Glomerular endothelial cell (primary cell): ENCODE results near the gene OR2AE1. TPM values are rescaled to one million over a fixed set of nuclear protein-coding genes. Genes with fewer than 3 reads are reported as not detected.

Source experiments
- DNase-seq: peaks from one replicate; pipeline ENCODE4 v3.0.0-alpha.2; 2011; ENCODE audit warnings: low read depth, low spot score; ENCODE audit errors: extremely low read depth
- total RNA-seq: library from RNA; depleted of rRNA; stranded (reverse); fragments of >200 nt; gene quantifications from 2 replicates; pipeline ENCODE4 v1.2.3, GENCODE V29; 2015

The OR2AE1 gene
- total RNA-seq, 1 donor from 2014 or later, result not detected

DNA sequence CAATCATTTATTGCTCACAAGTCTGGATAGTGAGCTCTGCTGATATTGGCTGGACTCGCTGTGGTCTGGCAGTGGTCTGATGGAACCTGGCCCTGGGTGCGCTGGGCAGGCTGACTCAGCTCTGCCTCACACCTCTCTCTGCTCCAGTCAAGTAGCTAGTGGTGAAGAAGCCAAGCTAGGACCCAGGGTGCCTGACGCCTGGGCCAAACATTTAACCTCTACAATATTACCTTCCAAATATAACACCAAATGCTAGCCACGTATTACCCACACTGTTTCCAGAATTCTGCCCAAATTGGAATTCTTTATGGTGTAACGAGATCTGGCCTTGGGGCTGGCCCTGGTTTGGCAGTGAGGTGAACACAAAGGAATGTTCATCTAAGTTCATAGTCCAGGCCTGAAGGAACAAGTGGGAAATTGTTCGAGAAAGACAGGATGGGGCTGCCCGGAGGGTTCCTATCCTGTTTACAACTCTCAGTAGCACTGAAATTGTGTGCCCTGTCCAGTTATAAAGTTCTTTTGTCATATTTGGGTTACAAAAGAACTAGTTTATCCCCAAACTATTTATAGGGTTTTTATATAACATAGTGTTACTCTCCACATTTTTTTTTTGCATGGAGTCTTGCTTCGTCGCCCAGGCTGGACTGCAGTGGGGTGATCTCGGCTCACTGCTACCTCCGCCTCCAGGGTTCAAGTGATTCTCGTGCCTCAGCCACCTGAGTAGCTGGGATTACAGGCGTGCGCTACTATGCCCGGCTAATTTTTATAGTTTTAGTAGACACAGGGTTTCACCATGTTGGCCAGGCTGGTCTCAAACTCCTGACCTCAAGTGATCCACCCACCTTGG lies 16.3 kb downstream of the OR2AE1 start:
- DNase-seq, result no peak

DNA sequence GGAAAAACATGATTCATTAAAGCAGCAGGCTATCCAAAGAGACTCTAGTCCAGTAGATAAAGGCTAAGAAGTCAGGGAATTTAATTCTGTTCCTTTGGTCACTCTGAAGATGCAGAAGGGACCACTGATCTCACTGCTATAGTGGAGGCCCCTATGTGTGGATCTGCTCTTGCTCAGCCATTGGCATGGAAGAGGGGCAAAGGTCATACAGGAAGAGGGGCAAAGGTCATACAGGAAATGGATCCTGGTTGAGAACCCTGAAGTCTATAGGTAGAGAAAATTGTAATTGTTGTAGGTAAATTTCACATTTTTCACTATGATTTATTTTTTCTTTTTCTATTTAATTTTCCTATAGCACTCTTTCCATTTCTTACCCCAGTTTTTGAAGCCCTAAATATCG lies 21.6 kb downstream of the OR2AE1 start:
- no peak for DNase-seq

DNA sequence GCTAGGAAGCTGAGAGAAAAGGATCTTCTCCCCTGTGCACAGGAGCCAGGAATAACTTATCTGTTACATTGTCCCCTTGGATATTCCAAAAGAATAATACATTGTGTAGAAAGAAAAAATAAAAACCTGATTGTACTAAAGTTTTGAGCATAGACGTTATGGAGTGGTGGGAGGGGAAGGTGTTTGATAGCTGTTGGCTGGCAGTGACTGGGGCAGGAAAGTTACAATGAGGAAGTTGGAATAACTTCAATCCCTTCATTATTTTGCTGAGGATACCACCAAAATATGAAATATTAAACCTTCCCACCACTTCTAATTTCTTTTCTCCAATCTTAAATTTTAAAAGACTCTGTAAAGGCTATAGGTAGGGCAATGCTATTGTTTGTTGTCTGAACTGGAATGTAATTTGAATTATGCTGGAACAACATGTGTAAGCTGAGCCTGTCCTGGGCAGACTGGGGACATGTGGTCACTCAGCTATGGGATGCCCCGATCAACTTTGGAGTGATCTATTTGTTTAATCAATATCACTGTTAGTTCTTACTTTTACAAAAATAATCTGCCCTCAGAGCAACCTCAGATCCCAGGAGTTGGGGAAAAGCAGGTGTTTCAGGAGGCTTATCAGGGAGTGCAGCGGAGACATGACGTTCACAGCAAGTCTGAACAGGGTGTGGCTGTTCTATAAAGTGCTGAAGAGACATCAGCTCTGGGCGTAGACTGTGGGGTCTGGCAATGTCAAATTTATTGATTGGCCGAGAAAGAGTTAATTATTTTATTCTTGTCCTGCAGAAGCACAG lies 28.2 kb downstream of the OR2AE1 start:
- no peak for DNase-seq

DNA sequence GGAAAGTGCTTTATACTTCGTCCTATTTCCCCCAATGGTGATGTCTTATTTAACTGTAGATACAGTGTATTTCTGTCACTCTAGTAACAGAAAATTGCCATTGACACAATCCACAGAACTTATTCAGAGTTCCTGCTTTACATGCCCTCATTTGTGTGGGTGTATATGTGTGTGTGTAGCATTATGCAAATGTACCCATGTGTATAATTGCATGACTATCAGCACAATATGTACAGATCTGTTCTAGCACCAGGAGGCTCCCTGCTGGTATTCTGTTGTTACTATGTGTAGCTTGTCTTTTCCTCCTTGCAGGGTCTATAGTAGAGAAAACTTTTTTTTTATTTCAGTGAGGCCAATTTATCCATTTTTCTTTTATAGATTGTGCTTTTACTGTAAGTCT lies 32.5 kb downstream of the OR2AE1 start:
- no peak for DNase-seq

DNA sequence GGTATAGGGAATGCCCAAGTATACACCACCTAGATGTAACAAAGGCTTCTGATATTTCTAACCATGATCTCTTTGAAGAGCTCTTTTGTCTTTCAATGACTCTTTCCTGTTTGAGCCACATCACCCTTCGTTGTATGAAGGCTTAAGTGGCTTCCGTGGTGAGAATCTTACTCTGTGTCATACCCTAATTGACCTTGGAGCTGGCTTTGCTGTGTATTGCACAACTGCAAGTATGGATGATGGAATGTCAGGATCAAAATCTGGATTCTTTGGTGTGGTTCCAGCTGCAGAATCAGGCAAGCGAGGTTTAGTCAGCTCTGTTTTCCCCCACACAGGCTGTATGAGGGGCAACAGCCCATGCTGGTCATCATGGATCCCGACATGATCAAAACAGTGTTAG lies 33.0 kb downstream of the OR2AE1 start:
- no peak for DNase-seq

DNA sequence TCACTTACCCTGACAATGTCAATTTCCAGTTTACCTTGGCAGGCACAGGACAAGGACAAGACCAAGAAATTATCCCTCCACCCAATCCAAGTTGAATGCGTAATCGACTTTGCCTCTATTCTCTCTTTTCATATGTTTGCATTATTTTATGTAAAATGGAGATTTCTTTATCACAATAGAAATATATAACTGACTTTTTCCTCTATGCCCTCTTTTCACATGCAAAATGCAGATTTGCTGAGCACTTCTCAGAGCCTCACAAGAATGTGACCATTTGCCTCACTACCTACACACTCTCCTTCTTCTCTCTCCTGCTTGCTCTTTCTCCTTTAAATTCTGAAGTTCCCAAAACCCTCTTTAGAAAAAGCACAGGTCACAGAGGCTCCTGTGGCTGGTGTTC lies 33.9 kb downstream of the OR2AE1 start:
- no peak for DNase-seq

DNA sequence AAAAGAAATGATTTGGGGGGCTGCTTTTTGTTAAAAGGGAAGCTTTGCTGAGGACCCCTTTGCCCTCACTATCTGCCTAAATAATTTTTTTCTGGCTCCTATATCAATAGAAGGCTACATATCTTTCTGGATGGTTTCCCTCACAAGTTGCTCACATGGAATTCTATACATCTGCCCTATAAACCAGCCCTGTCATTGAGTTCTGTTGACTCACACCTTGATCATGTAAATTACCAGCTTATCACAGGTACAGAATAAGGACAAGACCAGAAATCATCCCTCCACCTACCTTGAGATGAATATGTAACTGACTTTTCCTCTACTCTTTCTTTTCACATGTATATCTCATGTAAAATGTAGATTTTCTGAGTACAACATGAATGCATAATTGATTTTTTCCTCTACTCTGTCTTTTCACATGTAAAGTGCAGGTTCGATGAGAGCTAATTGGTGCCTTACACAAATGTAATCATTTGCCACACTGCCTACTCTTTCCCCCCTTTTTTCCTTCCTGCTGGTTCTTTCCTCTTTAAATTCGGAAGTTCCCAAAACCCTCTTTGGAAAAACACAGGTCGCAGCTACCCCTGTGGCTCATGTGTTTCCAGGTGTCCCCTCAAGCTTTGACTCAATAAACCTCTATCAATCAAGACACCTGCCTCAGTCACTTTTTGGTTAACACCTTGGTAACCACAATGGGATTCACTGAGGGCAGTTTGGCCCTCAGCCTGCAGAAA lies 36.5 kb downstream of the OR2AE1 start:
- DNase-seq, result no peak

DNA sequence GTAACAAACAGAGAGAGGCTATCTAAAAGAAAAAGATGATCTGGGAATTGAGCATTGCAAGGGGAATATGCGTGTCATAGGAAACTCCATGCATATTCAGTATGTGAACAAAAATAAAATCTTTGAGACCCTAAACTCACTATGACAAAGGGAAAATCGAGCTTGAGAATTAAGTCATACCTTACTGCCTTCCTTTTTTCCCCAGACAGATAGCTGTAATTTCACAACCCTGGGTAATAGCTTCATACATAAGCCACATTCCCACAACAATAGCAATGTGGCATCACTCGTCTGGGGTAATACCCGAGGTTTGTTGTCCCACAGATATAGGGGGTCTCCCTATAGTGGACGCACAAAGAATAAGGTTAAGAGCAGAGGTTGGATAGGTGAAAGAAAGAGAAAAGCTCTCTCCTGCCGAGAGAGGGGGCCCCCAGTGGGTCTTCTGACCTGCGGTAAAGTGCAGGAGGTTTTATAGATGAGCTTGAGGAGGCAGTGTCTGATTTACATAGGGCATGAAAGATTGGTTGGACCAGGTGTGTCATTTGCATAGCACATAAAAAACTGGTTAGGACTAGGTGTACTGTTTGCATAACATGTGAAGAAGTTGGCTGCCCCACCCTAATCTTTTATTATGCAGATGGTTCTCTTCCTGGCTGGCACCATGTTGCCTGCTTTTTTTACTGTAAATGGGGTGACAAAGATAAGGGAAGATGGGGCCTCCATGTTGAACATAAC lies 37.4 kb downstream of the OR2AE1 start:
- no peak for DNase-seq

DNA sequence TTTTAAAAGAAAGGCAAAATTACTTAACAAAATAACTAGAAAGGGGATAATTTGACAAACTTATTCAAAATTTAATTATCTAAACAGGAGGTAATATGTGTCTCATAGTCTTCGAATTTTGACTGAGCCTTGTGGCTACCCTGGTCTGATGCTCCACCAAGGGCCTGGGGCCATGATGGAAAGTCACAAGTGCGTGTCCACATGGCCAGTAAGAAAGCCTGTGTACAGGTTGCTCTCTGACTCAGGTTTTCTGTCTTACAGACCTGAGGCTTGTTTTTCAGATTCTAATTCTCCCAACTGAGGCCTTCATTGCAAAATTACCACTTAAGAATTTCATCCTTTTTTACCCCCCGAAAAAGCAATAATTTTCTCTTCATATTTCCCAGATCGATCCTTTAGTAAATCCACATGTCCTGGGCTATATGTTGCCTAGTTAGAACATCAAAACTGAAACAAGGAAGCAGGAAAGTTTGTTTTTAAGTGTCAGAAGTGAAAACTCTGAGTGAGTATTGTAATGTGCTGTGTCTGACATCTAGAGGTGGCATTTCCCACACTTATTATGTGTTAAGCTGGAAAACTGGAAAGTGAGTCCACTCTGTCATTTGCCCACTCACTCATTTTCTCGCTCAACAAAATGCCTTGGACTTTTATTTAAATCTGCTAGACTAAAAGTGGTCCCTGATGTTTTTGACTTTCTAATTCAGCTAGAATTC lies 39.0 kb downstream of the OR2AE1 start:
- DNase-seq, result no peak

DNA sequence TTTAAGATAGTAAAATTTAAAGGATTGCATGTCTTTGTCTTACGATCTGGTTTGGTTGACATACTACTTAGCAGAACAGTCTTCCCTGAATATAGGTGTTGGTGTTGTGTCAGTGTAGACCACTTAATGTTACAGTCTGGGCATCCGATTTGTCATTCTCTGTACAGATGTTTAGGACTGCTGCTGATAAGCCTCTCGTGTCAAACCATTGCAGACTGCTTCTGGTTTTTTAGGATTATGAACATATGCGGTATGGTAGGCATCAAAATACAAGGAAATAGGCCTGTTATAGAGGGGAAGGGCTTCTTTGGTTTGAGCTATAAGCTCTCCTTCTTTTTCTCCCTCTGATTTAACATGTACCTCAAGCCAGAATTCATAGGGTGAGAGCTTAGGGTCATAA lies 41.6 kb downstream of the OR2AE1 start:
- no peak for DNase-seq

DNA sequence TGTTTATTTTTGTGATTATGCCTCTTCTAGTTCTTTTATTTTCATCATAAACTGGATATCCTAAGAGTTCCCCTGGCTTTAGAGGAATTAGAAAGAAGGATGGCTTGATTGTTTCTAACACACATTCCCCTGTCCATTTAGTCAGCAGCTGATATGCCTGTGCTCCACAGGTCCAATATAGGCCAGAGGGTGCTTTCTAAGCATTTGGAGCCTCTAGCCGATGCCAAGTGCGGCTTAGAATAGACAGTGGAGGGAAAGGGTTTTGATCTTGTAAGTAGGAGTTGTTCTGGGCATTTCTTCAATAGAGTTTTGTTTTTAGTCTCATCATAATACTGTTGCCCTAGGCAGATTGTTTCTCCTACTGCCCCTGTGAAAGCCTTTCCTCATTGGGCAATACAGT lies 42.5 kb downstream of the OR2AE1 start:
- DNase-seq, result no peak

DNA sequence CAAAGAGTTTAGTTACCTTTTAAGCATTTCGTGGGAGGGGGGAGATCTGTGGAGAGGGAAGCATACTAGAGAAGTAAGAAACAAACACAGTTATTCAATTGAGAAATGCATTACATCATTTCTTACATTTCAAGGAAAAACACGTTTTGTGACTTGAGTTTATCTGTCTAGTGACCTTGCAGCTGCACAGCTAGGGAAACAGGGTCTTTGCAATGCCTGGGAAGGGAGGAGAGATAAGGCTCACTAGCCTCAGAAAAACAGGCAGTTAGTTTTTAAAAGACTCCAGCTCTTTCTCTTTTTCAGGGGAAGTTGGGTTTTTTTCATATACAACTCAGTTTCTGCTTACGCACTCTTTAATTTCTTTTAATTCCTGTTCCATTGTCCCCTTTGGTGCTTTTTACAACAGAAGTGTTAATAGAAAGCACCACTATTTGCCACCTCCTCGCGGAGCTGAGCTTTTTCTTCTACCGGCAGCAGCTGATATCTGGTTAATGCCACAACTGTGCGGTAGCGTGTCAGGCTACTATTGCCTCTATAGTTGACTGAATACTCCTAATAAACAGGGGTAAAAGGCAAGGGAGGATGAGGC lies 43.5 kb downstream of the OR2AE1 start:
- no peak for DNase-seq

DNA sequence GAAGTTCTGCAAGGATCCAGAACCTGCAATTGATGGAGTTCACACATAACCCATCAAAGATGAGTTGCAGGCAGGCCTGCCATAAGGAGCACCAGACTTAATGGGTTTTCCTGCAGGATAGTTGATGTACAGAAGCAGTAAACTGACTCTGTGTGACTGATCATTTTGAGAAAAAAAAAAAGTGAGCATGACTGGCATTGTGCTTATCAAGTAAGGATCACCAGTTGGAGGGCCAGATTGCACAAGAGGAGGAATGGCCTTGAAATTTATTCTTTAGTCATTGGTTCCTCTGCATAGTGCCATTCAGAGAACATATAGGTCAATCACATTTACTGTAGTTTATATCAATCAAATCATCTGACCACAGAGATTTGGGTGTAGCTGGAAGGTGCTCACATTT lies 45.2 kb downstream of the OR2AE1 start:
- DNase-seq, result no peak

DNA sequence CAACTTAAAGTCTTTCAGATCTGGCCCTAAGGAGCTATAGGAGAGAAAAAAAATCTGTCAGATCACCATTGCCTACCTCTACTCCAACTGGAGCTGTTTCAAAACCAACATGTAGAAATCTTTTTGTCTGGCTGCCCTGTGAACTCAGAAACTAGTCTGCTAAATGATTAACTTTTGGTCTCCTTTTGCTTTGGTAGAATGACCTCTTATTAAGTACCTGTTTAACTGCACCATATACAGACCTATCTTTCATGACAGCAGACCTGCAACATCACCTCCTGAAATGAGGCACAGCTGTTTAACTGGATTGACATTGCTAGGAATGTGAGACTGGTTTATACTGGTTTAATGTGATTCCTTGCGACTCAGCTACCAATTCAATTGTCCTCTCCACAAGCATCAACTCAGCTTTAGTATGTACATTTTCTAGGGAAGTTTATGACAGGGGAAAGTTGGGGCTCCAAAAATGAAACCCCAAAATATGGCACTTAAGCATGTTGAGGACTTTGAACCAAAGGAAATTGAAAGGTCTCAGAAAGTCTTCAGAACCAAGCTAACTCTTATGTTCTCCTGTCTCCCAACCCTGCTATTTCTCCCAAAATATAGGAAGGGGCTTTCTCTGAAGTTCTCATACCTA lies 47.2 kb downstream of the OR2AE1 start:
- DNase-seq, result no peak

DNA sequence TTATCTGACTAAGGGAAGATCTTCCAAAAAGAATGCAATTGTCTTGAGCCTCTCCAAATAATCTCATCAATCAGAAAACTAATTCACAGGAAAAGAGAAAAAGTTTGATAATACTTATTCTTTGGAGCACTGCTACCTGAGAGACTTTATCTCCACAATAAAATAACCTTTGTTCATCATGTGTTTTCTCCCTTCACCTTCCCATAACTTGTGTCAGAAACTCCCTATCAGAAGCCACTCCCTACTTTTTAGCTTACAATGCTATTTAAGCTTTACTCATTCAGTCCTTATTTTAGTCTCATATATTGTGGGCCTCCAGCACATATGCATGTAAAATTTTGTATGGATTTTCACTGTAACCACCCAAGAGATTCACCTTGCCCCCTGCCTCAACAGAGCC lies 48.0 kb downstream of the OR2AE1 start:
- DNase-seq, result no peak

DNA sequence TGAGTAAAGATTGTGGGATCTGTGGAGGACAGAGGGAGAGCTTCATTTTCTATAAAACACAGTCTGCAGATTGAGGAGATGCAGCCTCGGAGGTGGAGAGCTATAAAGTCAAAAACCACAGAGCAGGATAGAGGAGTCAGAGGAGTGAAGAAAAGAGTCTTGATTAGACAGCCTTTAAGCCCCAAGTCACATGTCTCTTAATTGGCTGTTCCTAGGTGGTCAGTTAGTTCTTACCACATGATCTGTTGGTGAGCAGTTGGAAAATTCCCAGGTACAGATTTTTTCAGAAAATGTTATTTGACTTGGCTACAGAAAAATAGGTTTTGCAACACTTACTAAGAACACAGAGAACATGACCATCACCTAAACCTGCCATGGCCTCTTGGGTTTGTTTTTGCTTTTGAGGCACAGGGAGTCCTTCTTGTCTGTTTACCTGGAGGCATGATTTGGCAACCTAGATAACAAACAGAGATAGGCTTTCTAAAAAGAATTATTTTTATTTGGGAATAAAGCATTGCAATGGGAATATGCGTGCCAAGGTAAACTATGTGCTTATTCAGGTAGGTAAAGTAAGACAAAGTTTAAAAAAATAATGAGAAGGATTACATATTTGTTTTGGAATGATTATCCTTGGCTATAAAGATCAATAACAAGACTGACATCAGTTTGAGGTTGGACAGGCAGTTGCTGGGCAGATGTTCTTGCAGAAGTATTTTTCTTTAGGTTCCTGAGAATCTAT lies 49.6 kb downstream of the OR2AE1 start:
- no peak for DNase-seq
